NCI-H1436 (cell line): ENCODE data around the gene RNF149.
"Not testable (repeated sequence)": the region's sequence is repeated elsewhere in the genome, so short reads cannot be mapped to it uniquely, and the experiment has no call there.

ENCODE experiments used
- DNase-seq: peaks from one replicate; lab custom pipeline; 2025; lab: John Stamatoyannopoulos, UW

The RNF149 gene

GRCh38 chr2:101308432-101309210, at the start of gene RNF149:
RNF149 (minus strand) TSS chr2:101308701; CDS start chr2:101308588, 113 bp downstream.
- DNase-seq = peak; percentile 82

DNA sequence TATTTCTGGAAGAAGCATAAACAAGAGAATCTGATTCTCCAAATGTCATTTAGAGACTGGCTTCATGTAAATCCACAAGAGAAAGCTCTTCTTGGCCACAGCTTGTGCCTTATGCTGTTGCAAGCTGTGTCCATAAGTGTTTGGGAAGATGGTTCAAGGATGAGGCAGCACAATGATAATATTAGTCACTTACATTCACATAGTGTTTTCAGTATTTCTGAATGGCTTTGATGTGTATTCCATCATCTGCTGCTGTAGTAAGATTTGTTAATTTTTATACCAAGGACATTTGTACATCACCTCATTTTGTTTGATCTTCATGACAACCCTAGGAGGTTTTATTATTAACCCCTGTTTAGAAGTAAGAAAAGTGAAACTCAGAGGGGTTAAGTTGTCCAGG, 48.9 kb upstream of the RNF149 start:
- no peak for DNase-seq

DNA sequence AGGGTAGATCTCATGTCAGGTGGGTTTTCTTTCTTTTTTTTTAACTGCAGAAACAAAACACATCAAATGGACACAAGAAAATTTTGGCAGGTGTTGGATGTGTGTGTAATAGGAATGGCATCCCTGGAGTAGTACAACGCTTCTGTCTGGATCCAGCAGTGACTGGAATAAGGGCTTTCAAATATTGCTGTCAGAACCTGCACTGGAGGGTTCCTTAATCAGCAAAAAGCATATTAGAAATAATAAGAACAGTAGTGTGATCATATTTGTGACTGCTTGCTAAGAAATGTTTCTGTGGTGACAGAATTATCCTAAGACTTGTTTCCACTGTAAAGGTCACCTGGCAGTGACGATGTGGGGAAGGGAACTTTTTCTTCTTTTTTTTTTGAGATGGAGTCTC, 48.0 kb upstream of the RNF149 start:
- no peak for DNase-seq

DNA sequence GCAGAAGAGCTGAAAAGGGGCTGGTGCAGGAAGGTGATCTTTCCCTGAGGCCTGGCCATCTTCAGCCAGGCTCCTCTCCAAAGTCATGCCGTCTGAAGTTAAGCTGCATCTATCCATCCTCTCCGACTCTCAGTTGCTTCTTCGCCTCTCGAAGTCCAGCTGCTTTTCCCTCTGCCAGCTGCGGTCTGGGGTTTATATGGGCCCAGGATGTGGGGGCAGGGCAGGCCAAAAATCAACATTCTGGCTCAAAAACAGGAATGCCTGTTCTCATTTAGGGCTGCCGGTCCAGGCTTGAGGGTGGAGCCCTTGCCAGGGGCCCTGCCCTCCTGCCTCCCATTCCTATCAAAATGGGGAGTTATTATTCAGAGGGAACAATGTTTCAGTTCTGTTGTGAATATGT, 47.6 kb upstream of the RNF149 start:
- no peak for DNase-seq

DNA sequence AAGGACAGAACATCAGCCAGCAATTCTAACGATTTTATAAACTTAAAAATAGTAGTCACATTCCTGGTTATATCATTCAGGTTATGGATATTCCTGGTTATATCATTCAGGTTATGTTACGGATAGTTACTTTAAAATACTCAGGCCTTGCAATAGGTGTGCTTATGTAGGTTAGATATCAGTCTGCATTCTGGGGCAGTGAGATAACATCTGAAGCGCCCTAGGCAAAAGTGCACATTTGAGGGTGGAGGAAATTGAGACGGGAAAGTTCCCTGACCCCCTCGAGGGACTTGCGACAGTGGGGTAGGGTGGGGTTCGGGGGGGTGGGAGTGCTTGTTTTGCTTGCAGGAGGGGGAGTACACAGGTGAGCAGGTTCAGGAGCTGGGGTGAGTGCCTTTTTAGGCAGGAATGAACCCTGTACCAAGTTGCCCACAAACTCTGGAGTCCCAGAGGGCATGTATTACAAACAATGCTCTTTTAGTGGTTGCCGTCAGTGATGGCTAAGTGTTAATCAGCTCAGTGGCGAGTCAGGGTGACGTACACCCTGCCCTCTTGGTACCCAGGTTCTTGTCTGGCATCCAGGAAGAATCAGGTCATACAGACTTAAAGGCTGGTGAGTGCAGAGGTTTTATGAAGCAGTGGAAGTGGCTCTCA, 47.0 kb upstream of the RNF149 start:
- DNase-seq = no peak

DNA sequence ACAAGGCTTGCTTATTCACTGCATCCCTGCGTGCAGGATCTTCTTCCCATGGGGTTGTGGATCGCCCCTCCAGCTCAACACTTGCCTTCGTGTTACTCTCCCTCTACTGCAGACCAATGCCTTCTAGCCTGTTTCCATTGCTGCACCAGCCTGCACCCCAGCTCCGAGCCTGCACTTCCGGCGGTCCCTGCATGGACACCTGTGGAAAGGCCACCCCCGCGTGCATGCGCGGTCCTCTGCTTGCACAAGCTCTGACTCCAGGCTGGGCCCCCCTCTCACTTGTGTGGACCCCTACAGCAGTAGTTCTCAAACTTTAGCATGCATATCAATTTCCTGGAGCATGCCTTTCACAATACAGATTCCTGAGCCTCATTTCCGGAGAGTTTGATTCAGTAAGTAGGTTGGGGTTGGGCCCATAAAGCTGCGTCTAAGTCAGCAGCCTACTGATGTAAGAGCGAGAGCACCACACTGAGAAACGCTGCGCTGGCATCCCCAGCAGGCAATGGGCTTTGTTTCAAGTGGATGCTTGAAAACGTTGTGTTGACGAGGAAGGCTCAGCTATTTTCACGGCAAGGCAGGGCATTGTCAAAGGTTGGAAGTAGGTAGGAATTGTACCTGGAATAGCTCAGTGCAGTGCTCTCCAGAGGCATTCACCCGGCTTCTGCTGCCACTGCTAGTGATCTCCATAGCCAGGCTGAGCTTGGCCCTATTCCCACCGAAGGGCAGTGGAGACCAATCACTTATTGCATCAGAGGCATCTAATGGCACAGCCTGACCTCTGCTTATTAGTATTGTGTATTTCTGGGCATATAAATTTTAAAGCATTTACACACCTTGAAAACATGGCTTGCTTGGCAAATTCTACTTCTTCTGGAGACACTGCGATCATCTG, 46.2 kb upstream of the RNF149 start:
- DNase-seq = no peak

GRCh38 chr2:101352631-101353030, 44.1 kb upstream of the RNF149 start:
- not testable (repeated sequence) for DNase-seq

GRCh38 chr2:101351207-101351606, 42.7 kb upstream of the RNF149 start:
- DNase-seq = no peak

GRCh38 chr2:101349893-101350662, 41.6 kb upstream of the RNF149 start:
- no peak for DNase-seq

DNA sequence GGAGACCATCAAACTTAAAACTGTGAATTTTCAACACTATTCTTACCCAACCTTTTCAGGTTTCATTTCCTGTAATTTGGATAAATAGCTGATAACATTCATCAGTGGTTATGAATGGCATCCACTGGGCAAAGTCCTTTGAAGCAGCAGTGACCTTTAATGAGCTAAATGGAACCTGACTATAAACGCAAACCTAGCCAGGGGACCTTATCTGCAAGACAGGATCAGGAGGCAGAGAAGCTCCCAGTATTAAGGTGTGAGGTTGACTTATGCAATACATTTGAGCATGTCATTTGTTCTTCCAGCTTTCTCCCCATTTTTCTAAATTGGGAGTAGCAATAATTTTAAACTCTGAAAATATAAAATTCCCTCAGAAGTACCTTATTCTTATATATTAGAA, 40.4 kb upstream of the RNF149 start:
- no peak for DNase-seq

- DNase-seq = no peak
Measured at GRCh38 chr2:101346909-101347308, 38.4 kb upstream of the RNF149 start.

DNA sequence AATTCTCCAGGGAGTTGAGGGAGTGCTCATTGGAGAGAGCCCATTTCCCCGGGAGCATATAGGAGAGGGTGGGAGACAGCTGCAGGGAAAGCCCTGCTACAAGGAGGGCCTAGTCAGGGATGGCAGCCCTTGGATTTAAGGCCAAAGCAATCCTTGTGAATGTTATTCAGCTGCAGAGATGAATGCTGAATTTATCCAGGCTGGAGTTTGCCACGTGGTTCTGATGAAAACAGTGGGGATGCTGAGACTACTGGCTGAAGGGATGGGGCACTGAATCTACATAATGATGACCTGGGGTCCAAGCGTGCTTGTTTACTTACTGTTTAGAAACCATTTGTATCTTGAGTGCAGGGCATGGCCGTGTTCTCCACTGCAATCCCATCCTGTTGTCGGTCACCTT, 35.6 kb upstream of the RNF149 start:
- no peak for DNase-seq

- DNase-seq = no peak
Measured at GRCh38 chr2:101342625-101343008, 34.1 kb upstream of the RNF149 start.

DNA sequence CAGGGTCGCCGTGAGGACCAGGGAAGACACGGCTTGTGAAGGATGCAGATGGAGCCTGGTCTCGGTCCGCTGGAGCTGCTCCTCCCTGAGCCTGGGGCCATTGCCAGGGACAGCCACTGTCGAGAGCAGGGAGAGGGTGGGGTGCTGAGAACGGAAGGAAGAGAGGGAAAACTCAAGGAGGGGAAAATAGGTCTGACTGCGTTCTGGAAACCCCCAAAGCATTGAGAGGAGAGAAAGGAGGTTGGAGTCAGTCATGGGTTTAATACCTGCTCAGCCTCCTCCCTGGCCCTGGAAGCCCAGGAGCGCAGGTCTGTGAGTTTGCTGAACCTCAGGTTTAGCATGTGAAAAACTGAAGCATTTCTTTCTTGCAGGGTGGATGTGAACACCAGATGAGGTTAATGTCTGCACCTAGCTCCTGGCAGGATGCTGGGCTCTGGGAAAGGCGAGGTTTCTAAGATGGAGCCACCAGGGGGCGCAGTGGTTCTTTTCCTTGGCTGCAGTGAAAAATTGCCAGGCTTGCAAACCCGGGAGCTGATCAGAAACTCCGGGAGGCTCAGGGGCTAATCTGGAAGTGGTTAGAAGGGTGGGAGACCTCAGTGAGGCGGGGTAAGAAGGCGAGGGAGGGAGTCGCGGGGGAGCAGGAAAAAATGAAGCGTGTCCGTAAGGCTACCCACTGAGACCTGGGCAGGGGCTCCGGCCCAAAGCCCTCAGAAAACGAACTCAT, 33.6 kb upstream of the RNF149 start:
- peak; percentile 45 for DNase-seq

DNA sequence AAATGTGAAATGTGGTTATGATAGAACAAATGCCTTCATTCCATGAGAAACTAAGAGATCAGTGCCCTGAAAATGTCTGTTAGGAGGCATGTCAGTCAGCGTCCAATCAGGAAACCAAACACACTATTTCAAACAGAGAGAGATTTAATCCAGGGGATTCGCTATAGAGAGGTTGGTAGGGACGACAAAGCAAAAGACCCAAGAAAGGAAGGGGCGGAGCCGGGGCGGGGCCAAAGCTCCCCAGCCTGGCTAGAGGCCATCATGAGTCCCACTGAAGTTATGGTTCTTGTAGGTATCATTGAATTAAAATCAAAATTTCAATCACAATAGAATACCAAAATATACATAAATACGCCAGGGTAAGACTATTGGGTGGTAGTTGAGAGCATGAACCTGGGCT, 32.9 kb upstream of the RNF149 start:
- DNase-seq = no peak

- DNase-seq = no peak
Measured at GRCh38 chr2:101340141-101340551, 31.6 kb upstream of the RNF149 start.

DNA sequence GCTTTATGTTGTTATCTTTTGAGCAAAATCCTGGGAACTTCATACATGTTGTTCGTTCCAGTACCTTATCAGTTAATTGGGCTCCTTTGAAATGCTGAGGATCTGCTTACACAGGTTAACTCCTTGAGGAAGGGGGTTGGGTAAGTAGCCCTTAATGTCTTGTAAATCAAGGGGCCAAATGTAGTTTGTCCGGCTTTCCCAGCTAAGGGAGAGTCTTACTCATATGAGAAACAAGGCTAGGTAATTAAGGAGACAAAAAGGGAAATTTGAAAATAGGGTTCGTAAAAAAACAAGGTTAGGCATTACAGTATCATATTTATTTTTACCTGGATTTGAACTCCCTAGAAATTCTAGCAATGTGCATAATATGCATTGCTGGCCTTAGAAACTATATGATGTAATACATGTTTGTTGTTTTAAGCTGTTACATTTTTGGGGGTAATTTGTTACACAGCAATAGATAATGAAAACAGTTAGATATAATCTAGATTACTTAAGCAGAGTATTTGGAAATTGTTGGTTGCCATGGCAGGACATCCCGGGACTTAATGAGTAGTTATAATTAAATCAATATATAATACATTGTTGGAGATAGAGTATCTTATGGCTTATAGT, 30.9 kb upstream of the RNF149 start:
- no peak for DNase-seq

DNA sequence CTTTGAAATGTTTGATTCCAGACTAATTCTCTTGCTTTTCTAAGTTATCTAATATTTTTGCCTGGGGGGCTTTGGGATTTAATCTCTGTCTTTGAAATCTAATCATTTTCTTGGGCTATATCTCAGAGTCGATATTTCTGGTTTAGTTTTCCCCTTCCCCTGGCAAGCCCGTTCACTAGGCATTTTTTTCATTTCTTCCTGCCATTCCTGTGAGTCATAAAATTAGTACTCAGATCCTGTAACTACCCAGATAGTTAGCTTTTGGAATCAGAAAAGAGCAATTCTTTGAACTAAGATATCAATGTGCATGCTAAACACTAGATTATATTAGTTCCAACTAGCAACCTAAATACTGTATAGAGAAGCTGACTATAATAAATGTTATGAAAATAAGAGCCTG, 29.4 kb upstream of the RNF149 start:
- no peak for DNase-seq

- DNase-seq = no peak
Measured at GRCh38 chr2:101332885-101333766, 24.6 kb upstream of the RNF149 start.

GRCh38 chr2:101331202-101331601, 22.7 kb upstream of the RNF149 start:
- no peak for DNase-seq
